Ishikawa (cell line): Measurements from ENCODE around the gene SC5D.

Source experiments
- CEBPB ChIP-seq: IDR thresholded peaks from 2 replicates; pipeline ENCODE4 v1.6.1; 2012
- EP300 ChIP-seq: IDR thresholded peaks from 2 replicates; pipeline ENCODE4 v1.6.1; 2012; ENCODE audit warnings: borderline replicate concordance
- MAX ChIP-seq: IDR thresholded peaks from 2 replicates; pipeline ENCODE4 v1.6.1; 2012
- NFIC ChIP-seq: IDR thresholded peaks from 2 replicates; pipeline ENCODE4 v1.6.1; 2012
- RAD21 ChIP-seq: IDR thresholded peaks from 2 replicates; pipeline ENCODE4 v1.6.1; 2012; ENCODE audit warnings: low read depth
- REST ChIP-seq: IDR thresholded peaks from 2 replicates; pipeline ENCODE4 v1.6.1; 2012; ENCODE audit warnings: low read depth, mild to moderate bottlenecking
- TEAD4 ChIP-seq: IDR thresholded peaks from 2 replicates; pipeline ENCODE4 v1.6.1; 2012
- USF1 ChIP-seq: IDR thresholded peaks from 2 replicates; pipeline ENCODE4 v1.6.1; 2012
- YY1 ChIP-seq: IDR thresholded peaks from 2 replicates; pipeline ENCODE4 v1.6.1; 2012; ENCODE audit warnings: low read depth

GRCh38 chr11:121330614-121331435 lies 38.3 kb downstream of the SC5D start:
- TF ChIP-seq CEBPB (no peak), TEAD4 (no peak), USF1 (no peak), MAX (no peak), EP300 (no peak), REST (no peak), RAD21 (no peak), YY1 (no peak), NFIC (no peak)
